HuH-7.5 (cell line): Measurements from ENCODE around the gene MDH1B.

Experiments used
- DNase-seq: peaks from one replicate; pipeline ENCODE4 v3.0.0; 2011; ENCODE audit warnings: low spot score

Gene MDH1B

DNA sequence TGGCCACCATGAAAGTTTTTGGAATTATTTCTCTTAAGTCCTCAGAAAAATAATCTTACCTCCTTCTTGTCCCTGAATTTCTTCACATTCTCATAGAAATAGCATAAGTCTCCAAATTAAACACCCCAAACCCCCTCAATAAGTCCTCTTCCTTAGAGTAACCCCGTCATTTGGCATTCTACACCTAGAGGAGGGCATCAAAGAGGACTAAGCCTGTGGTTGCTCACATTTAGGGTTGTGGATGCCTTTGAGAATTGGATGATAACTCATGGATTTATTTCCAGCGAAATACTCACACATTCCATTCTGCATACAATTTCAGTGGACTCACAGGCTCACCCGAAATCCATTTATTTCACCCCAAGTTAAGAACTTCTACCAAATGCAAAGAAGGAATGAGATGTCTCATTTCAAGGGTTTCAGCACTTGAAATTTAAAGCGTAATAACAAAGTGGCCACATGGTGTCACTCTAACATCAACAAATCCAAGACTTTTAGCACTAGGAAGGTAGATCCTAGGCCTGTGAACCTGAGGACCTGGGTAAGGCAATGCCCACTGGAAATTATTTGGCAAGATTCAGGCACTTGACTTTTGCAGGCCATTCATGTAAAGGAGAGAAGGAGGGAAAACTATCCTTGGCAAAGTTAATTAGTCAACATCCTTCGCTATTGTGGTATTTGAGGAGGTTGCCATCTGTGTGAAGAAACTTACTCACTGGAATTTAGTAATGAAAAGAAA is 71.6 kb downstream of the MDH1B start:
- peak; percentile 21 for DNase-seq

DNA sequence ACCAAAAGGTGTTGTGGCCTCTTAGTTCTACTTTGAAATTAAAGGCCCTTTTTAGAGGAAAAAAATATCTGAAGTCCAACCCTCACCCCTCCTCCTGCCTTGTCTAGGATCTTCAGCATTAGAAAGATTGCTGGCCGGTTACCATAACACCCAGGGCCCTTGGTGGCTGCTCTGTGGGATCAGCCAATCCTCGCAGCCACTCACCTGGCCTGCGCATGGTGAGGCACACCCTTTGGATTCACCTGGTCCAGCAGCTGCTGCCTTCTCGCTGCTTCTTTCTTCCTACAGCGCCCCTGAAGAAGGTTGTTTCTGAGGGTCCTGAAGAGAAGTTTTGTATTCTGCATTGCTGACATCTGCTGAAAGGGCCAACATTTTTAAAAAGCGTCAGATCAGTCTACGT is 72.2 kb downstream of the MDH1B start:
- DNase-seq, result no peak

DNA sequence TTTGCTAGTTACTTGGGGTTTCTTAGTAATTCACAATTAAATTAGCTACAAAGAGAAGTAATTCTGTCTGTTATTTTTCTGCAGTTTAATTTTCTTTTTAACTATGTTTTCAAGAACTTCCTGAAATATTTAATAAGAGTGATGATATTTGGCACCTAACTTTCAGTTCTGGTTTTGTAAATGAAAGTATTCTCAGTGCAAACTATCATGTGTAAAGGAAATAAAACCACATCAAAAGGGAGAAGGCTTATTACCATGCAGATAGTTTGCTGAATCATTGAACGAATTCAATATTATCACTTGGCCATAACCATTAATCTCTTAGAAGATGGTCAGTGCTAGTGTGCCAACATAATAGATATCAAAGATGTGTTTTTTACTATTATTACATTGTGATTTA is 76.1 kb downstream of the MDH1B start:
- DNase-seq, result no peak

DNA sequence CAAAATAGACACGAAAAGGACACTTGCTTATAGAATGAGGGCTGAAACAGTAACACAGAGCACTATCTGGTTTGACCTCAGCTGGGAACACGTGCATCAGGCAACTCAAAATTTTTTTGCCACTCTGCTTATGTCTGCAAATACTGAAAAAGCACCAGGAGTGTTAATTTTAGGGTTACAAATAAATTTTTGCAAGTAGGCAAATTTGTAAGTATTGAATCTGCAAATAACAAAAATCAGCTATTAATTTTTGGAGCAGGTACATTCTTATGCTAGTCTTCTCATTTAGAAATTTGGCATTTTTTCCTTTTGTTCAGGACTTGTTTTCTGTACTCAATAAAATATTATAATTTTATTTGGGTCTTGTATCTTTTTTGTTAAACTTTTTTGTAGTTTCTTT is 76.7 kb downstream of the MDH1B start:
- DNase-seq, result no peak
